SKM-1 (cell line): ENCODE data around the gene SRPK1.
"Not testable (repeated sequence)": the region's sequence is repeated elsewhere in the genome, so short reads cannot be mapped to it uniquely, and the experiment has no call there.

ENCODE experiments used
- DNase-seq: peaks from one replicate; lab custom pipeline; 2025; ENCODE audit not compliant: unreplicated experiment; lab: John Stamatoyannopoulos, UW

Gene SRPK1

GRCh38 chr6:35931873-35932272, 11.0 kb upstream of the SRPK1 start:
- not testable (repeated sequence) for DNase-seq

- no peak for DNase-seq
Measured at GRCh38 chr6:35931120-35931561, 10.2 kb upstream of the SRPK1 start.

GRCh38 chr6:35929601-35930000, 8.7 kb upstream of the SRPK1 start:
- no peak for DNase-seq

- no peak for DNase-seq
Measured at GRCh38 chr6:35926509-35927215, 5.8 kb upstream of the SRPK1 start.

GRCh38 chr6:35925961-35926360, 5.1 kb upstream of the SRPK1 start:
- no peak for DNase-seq

GRCh38 chr6:35924146-35924545, 3.2 kb upstream of the SRPK1 start:
- DNase-seq: no peak

GRCh38 chr6:35922139-35922554, 1.2 kb upstream of the SRPK1 start:
- no peak for DNase-seq

GRCh38 chr6:35919827-35920751, 809 bp downstream of the SRPK1 start:
- no peak for DNase-seq

- peak; percentile 43 for DNase-seq
Measured at GRCh38 chr6:35919085-35919826, 1.6 kb downstream of the SRPK1 start.

- not testable (repeated sequence) for DNase-seq
Measured at GRCh38 chr6:35916893-35917292, 4.0 kb downstream of the SRPK1 start.

- no peak for DNase-seq
Measured at GRCh38 chr6:35916056-35916455, 4.8 kb downstream of the SRPK1 start.

GRCh38 chr6:35914536-35914935, 6.4 kb downstream of the SRPK1 start:
- no peak for DNase-seq

- no peak for DNase-seq
Measured at GRCh38 chr6:35911871-35912653, 8.8 kb downstream of the SRPK1 start.

- DNase-seq: not testable (repeated sequence)
Measured at GRCh38 chr6:35909571-35909970, 11.3 kb downstream of the SRPK1 start.

- DNase-seq: not testable (repeated sequence)
Measured at GRCh38 chr6:35908753-35909401, 12.0 kb downstream of the SRPK1 start.

GRCh38 chr6:35907750-35908149, 13.1 kb downstream of the SRPK1 start:
- DNase-seq: no peak

- no peak for DNase-seq
Measured at GRCh38 chr6:35906499-35906846, 14.4 kb downstream of the SRPK1 start.

GRCh38 chr6:35905841-35906498, 14.9 kb downstream of the SRPK1 start:
- DNase-seq: no peak

GRCh38 chr6:35905141-35905785, 15.6 kb downstream of the SRPK1 start:
- no peak for DNase-seq
